HEK293T (cell line): Measurements from ENCODE around the gene HTT.

Source experiments
- FOXM1 ChIP-seq: fragments of 450-650 bp; IDR thresholded peaks from 2 replicates; pipeline ENCODE4 v1.6.1; 2017; ENCODE audit warnings: mild to moderate bottlenecking, borderline replicate concordance
- NFRKB ChIP-seq: fragments of 450-650 bp; IDR thresholded peaks from 2 replicates; pipeline ENCODE4 v1.6.1; 2016; ENCODE audit warnings: mild to moderate bottlenecking, moderate library complexity
- SP1 ChIP-seq: fragments of 450-650 bp; IDR thresholded peaks from 2 replicates; pipeline ENCODE4 v1.6.1; 2017
- ZNF384 ChIP-seq: fragments of 450-650 bp; IDR thresholded peaks from 2 replicates; pipeline ENCODE4 v1.6.1; 2016

- TF ChIP-seq NFRKB (no peak), FOXM1 (no peak), SP1 (no peak), ZNF384 (no peak)
Measured at GRCh38 chr4:3112201-3112600, 37.7 kb downstream of the HTT start.
